Forelimb muscle (tissue), 1 donor: ENCODE results near the gene LRRC3C. TPM values are rescaled to one million over a fixed set of nuclear protein-coding genes. Genes with fewer than 3 reads are reported as not detected.
"Not testable (repeated sequence)": the region's sequence is repeated elsewhere in the genome, so short reads cannot be mapped to it uniquely, and the experiment has no call there.

ENCODE experiments used
- DNase-seq: peaks from one replicate; pipeline ENCODE4 v3.0.0-alpha.2; 2013; ENCODE audit warnings: low read depth
- polyA plus RNA-seq: library from polyadenylated mRNA; unstranded; fragments of 120-200 nt; gene quantifications from one replicate; pipeline ENCODE4 v1.2.1, GENCODE V29; 2013; ENCODE audit not compliant: insufficient read length

Gene LRRC3C
- polyA plus RNA-seq, 1 donor = not detected

GRCh38 chr17:39946551-39947330 is 19.2 kb downstream of the LRRC3C start:
- DNase-seq = no peak

- not testable (repeated sequence) for DNase-seq
Observed at GRCh38 chr17:39948489-39948828, 20.9 kb downstream of the LRRC3C start.

- DNase-seq = no peak
Observed at GRCh38 chr17:39949028-39949427, 21.5 kb downstream of the LRRC3C start.

GRCh38 chr17:39950871-39951348 is 23.4 kb downstream of the LRRC3C start:
- DNase-seq = no peak

- no peak for DNase-seq
Observed at GRCh38 chr17:39951924-39952679, 24.6 kb downstream of the LRRC3C start.

- peak; percentile 40 for DNase-seq
Observed at GRCh38 chr17:39952680-39953470, 25.3 kb downstream of the LRRC3C start.

- no peak for DNase-seq
Observed at GRCh38 chr17:39953471-39953888, 25.9 kb downstream of the LRRC3C start.

GRCh38 chr17:39954876-39955275 is 27.3 kb downstream of the LRRC3C start:
- no peak for DNase-seq

- DNase-seq = no peak
Observed at GRCh38 chr17:39955726-39956225, 28.2 kb downstream of the LRRC3C start.

GRCh38 chr17:39960524-39961041 is 33.1 kb downstream of the LRRC3C start:
- no peak for DNase-seq

- no peak for DNase-seq
Observed at GRCh38 chr17:39962642-39963220, 35.2 kb downstream of the LRRC3C start, which contains the start of gene GSDMA. GSDMA (plus strand) TSS chr17:39963004; CDS start chr17:39965688, 2,684 bp downstream.

- no peak for DNase-seq
Observed at GRCh38 chr17:39963829-39964228, 36.3 kb downstream of the LRRC3C start.

- no peak for DNase-seq
Observed at GRCh38 chr17:39965017-39965699, 37.6 kb downstream of the LRRC3C start.

- DNase-seq = no peak
Observed at GRCh38 chr17:39966771-39967170, 39.2 kb downstream of the LRRC3C start.

- no peak for DNase-seq
Observed at GRCh38 chr17:39968761-39969160, 41.2 kb downstream of the LRRC3C start.

- no peak for DNase-seq
Observed at GRCh38 chr17:39969375-39969774, 41.8 kb downstream of the LRRC3C start.

GRCh38 chr17:39970157-39970692 is 42.7 kb downstream of the LRRC3C start:
- DNase-seq = no peak

- no peak for DNase-seq
Observed at GRCh38 chr17:39971076-39971603, 43.6 kb downstream of the LRRC3C start.

- no peak for DNase-seq
Observed at GRCh38 chr17:39972271-39972670, 44.7 kb downstream of the LRRC3C start.

- DNase-seq = no peak
Observed at GRCh38 chr17:39973496-39973895, 46.0 kb downstream of the LRRC3C start.
